ENCODE measurements around the gene ZMYND11.

The ZMYND11 gene

DNA sequence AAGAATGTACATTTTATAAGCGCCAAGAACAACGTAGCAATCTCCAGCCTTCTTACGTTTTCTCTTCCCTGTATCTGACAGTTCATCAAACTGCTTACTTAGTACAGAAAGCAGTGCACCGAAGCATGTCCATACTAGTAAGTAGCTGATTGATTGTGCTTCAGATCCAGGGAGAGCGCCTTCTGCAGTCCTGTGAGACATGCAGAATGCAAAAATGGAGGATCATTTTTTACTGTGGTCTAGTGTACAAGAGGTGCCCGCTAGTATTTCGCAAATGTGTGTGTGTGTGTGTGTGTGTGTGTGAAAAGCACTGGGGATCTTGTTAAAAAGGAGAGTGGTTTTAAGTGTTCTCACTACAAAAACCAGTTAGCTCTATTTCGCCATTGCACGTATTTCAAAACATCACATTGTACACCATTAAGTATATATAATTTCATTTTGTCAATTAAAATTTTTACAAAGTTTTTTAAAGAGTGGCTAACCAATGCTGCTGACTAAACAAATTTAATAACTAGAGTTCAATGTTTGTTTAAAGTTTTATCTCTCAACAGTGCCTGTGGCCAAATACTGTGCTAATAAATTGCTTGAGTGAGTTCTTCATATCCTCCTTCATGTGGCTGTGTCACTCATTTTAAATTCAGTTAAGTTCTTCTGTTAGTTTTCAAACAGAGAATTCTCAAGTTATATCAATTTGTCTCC, 99.6 kb downstream of the ZMYND11 start:
- Histone ChIP-seq H3K36me3 (no peaks in the 10 kb centered on the region), H3K27me3 (no peaks in the 10 kb centered on the region), H3K9me3 (no peaks in the 10 kb centered on the region), H3K27ac (no peak overlapping the region), H3K4me3 (ENCODE audit: low read depth in 1 of 2, low read length in 1 of 2) (no peak overlapping the region), H3K4me1 (ENCODE audit: control insufficient read depth in 1 of 2, insufficient read depth in 1 of 2, low read depth in 1 of 2, low read length in 1 of 2) (no peaks in the 10 kb centered on the region)
- no peak for TF ChIP-seq CTCF (IDR thresholded peaks at IDR 0.05)

GRCh38 chr10:235915-236314, 100.7 kb downstream of the ZMYND11 start:
- no peaks in the 10 kb centered on the region for H3K4me1 ChIP-seq (ENCODE audit: control insufficient read depth in 1 of 2, insufficient read depth in 1 of 2, low read depth in 1 of 2, low read length in 1 of 2)
- H3K27me3 ChIP-seq, result no peaks in the 10 kb centered on the region
- H3K9me3 ChIP-seq, result no peaks in the 10 kb centered on the region
- H3K36me3 ChIP-seq, result no peaks in the 10 kb centered on the region
- H3K4me3 ChIP-seq (ENCODE audit: low read depth in 1 of 2, low read length in 1 of 2), result no peak overlapping the region
- no peak for TF ChIP-seq CTCF (IDR thresholded peaks at IDR 0.05)
- no peak overlapping the region for H3K27ac ChIP-seq

GRCh38 chr10:239109-239508, 103.9 kb downstream of the ZMYND11 start:
- H3K27me3 ChIP-seq, result no peaks in the 10 kb centered on the region
- no peaks in the 10 kb centered on the region for H3K36me3 ChIP-seq
- no peak overlapping the region for H3K27ac ChIP-seq
- H3K4me1 ChIP-seq (ENCODE audit: control insufficient read depth in 1 of 2, insufficient read depth in 1 of 2, low read depth in 1 of 2, low read length in 1 of 2), result no peaks in the 10 kb centered on the region
- H3K4me3 ChIP-seq (ENCODE audit: low read depth in 1 of 2, low read length in 1 of 2), result no peak overlapping the region
- no peak for TF ChIP-seq CTCF (IDR thresholded peaks at IDR 0.05)
- no peaks in the 10 kb centered on the region for H3K9me3 ChIP-seq

DNA sequence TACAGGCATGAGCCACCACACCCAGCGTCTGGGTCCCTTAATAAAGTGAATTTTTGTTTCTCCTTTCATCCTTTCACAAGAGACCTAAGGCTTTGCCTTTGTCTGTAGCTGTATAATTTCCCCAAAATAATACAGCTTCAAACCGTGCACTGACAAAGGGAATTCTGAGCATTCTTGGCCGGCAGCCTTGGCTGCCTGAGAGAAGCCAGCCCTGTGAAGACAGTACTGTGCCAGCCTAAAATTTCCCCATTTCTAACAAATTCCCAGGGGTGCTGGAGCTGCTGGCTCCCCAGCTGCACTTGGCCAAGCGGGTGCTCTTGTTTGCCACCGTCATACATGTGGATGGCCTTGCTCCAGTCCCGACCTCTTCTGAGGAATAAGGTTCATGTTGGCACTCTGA, 106.2 kb downstream of the ZMYND11 start:
- no peak overlapping the region for H3K27ac ChIP-seq
- no peaks in the 10 kb centered on the region for H3K27me3 ChIP-seq
- TF ChIP-seq CTCF (IDR thresholded peaks at IDR 0.05), result no peak
- no peak overlapping the region for H3K4me3 ChIP-seq (ENCODE audit: low read depth in 1 of 2, low read length in 1 of 2)
- H3K4me1 ChIP-seq (ENCODE audit: control insufficient read depth in 1 of 2, insufficient read depth in 1 of 2, low read depth in 1 of 2, low read length in 1 of 2), result no peaks in the 10 kb centered on the region
- no peaks in the 10 kb centered on the region for H3K36me3 ChIP-seq
- H3K9me3 ChIP-seq, result no peaks in the 10 kb centered on the region

DNA sequence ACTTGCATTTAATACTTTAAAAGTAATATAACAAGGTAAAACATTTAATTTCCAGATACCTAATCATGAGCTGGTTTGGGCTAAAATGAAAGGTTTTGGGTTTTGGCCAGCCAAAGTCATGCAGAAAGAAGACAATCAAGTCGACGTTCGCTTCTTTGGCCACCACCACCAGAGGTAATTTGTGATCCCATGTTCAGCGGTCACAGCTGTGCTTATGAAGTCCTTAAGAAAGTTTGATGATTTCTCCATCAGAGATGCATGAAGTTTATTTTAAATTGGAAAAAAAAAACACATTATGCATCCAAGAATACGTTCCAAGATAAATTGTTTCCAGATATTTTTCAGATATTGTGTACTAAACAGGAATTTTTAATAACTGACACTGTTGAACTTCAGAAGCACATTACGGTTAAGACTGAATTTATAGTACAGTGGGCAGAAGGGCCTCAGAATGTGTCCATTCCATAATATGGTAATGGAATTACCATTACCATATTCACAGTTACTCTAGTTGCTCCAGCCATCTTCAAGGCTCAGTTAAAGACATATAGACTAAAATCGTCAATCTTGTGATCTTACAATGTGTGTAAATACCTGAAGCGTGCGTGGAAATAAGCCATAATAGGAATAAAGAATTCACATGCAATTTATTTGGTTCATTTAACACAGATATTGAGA, 106.8 kb downstream of the ZMYND11 start:
- H3K4me1 ChIP-seq (ENCODE audit: control insufficient read depth in 1 of 2, insufficient read depth in 1 of 2, low read depth in 1 of 2, low read length in 1 of 2), result no peaks in the 10 kb centered on the region
- peaks cover 6% of the 10 kb centered on the region for H3K36me3 ChIP-seq
- no peak overlapping the region for H3K27ac ChIP-seq
- H3K4me3 ChIP-seq (ENCODE audit: low read depth in 1 of 2, low read length in 1 of 2), result no peak overlapping the region
- no peak for TF ChIP-seq CTCF (IDR thresholded peaks at IDR 0.05)
- H3K9me3 ChIP-seq, result no peaks in the 10 kb centered on the region
- no peaks in the 10 kb centered on the region for H3K27me3 ChIP-seq
